Stomach (tissue), 4 donors: ENCODE results near the gene NUBP1.

Source experiments
- POLR2A ChIP-seq, 4 donors: fragments of 450-650 bp; IDR thresholded peaks; one replicate each; pipeline ENCODE4 v1.6.1; 2016; ENCODE audit warnings: antibody characterized with exemption in 4 of 4, control low read depth in 2 of 4, mild to moderate bottlenecking in 1 of 4, moderate library complexity in 1 of 4
- POLR2AphosphoS5 ChIP-seq, 3 donors: sonication (generic); formaldehyde crosslinking; IDR thresholded peaks; one replicate each; pipeline ENCODE4 v1.6.1; 2016; ENCODE audit warnings: antibody characterized with exemption in 3 of 3
- TF ChIP-seq, protein P1 (sequence below), 7 experiments: fragments of 450-650 bp in 4 of 7; fragments of 200-600 bp in 3 of 7; sonication (generic) in 3 of 7; IDR thresholded peaks; one replicate each; pipeline ENCODE4 v1.5.1; 2016 to 2019; ENCODE audit warnings: antibody characterized with exemption in 7 of 7, control low read depth in 2 of 7, mild to moderate bottlenecking in 1 of 7

DNA sequence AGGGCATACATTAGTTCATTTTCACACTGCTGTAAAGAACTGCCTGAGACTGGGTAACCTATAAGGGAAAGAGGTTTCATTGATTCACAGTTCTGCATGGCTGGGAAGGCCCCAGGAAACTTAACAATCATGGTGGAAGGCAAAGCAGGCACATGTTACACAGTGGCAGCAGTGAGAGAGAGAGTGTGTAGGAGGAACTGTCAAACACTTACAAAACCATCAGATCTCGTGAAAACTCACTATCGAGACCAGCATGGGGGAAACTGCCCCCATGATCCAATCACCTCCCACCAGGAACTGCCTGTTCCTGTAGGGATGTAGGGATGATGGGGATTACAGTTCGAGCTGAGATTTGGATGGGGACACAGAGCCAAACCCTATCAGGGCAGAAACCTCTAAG, 17.2 kb downstream of the NUBP1 start:
- TF ChIP-seq, protein P1, sequence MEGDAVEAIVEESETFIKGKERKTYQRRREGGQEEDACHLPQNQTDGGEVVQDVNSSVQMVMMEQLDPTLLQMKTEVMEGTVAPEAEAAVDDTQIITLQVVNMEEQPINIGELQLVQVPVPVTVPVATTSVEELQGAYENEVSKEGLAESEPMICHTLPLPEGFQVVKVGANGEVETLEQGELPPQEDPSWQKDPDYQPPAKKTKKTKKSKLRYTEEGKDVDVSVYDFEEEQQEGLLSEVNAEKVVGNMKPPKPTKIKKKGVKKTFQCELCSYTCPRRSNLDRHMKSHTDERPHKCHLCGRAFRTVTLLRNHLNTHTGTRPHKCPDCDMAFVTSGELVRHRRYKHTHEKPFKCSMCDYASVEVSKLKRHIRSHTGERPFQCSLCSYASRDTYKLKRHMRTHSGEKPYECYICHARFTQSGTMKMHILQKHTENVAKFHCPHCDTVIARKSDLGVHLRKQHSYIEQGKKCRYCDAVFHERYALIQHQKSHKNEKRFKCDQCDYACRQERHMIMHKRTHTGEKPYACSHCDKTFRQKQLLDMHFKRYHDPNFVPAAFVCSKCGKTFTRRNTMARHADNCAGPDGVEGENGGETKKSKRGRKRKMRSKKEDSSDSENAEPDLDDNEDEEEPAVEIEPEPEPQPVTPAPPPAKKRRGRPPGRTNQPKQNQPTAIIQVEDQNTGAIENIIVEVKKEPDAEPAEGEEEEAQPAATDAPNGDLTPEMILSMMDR (IDR thresholded peaks at IDR 0.05): no peak
- TF ChIP-seq POLR2A (IDR thresholded peaks at IDR 0.05) (no peak), POLR2AphosphoS5 (IDR thresholded peaks at IDR 0.05) (no peak)
